HG02623 (cell line): ENCODE results near the gene MYH16.
"Not testable (repeated sequence)": the region's sequence is repeated elsewhere in the genome, so short reads cannot be mapped to it uniquely, and the experiment has no call there.

Experiments
- ATAC-seq: cut with Tn5 transposase; IDR thresholded peaks from one replicate; pipeline ENCODE4 v1.9.1; 2021; ENCODE audit warnings: moderate library complexity; ENCODE audit not compliant: unreplicated experiment

Gene MYH16

DNA sequence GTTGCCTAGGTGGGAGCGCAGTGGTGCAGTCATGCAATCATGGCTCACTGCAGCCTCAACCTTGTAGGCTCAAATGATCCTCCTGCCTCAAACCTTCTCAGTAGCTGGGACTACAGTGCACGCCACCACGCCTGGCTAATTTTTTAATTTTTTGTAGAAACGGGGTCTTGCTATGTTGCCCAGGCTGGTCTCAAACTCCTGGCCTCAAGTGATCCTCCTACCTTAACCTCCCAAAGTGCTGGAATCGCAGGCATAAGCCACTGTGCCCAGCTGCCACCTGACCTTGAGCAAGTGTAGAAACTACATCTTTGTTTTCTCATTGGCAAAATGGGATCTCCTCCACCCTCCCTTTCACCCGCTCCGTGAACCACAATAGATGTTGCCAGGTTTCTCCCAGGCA, 15.0 kb upstream of the MYH16 start:
- ATAC-seq, result no peak

DNA sequence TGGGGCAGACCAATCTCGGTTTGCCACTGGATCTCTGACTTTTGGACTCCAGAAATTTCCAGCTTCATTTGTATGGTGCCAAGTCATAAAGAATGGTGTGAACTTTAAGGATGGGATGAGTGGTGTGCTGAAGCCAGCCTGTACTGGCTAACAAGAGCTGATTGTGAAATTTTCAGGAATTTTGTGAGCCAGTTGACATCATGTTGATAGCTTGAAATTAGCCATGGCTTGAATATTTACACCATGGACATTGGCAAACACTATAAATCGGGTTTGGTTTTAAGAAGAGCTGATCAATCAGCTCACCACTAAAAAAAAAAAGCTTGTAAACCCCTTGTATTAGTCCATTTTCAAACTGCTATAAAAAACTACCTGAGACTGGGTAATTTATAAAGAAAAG, 14.1 kb upstream of the MYH16 start:
- ATAC-seq, result no peak

DNA sequence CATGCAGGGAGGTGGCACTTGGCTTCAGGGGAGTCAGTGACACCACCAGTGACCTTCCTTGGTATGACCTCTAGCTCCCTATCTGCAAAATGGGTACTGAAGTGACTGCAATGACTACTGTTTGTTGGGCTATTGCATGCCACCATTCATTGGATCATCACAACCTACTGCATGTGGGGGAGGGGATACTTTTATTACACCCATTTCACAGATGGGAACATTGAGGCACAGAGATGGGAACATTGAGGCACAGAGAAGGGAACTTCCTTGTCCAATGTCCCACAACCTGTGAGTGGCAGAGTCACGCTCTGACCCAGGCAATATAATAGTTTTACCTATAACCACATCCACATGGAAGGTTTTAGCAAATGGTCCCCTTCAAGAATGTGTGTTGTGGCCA, 12.2 kb upstream of the MYH16 start:
- no peak for ATAC-seq

DNA sequence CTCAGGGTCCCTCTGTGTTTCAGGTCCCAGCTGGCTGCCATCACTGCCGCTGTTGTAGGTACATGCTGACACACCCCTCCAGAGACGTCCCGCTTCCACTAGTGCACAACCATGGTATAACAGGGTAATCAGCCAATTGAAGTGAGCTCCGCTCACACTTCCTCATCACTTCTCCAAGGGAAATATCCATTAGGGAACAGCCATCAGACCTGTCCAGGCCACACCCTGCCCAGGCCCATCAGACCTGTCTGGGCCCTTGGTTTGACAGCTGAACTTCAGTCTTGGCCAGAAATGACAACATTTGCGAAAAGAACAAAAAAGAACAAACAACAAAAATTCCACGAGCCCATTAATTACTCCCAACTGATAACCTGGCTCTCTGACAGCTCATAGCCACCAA, 11.0 kb upstream of the MYH16 start:
- no peak for ATAC-seq

DNA sequence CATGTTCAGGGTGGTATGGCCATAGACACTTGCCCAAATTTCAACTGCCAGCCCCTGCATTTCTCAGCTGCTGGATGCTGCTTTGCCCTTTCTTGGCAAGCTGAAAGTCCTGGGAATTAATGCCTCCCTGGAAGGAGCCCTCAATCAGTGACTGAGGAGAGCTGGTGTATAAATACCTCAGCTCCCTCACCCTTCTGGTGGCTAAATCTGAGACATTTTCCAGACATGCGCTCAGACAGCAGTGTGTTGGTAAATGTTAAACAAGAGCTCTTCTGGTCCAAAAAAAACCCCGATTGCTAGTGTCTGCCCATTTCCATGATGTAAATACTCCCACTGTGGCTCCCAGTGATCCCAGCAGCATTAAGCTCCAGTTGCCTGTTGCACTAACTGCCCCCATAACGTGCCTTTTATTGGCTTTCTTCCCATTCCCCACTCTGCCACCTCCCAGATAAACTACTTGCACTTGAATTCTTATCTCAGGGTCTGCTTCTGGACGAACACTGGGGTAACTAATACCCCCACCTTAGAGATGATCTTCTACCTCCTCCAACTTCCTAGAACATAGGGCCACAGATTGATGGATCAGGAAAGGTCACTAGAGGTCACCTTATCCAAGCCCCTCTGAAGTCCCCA, 6.7 kb upstream of the MYH16 start:
- ATAC-seq, result no peak

DNA sequence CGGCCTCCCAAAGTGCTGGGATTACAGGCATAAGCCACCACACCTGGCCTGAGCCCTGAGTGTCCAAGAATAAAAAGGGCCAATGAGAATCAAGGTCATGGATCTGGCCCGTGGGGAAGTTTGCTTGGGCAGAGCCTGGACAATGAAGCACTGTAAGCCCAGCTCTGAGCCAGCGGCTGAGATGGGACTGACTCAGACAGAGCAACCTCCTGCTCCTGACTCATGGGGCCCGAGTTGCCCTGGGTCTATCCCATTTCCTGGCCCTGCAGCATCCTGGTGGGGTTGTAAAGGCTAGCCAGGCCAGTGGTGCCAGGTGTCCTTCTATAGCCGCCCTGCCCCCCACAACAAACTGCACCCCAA, 5.2 kb upstream of the MYH16 start:
- ATAC-seq, result no peak

DNA sequence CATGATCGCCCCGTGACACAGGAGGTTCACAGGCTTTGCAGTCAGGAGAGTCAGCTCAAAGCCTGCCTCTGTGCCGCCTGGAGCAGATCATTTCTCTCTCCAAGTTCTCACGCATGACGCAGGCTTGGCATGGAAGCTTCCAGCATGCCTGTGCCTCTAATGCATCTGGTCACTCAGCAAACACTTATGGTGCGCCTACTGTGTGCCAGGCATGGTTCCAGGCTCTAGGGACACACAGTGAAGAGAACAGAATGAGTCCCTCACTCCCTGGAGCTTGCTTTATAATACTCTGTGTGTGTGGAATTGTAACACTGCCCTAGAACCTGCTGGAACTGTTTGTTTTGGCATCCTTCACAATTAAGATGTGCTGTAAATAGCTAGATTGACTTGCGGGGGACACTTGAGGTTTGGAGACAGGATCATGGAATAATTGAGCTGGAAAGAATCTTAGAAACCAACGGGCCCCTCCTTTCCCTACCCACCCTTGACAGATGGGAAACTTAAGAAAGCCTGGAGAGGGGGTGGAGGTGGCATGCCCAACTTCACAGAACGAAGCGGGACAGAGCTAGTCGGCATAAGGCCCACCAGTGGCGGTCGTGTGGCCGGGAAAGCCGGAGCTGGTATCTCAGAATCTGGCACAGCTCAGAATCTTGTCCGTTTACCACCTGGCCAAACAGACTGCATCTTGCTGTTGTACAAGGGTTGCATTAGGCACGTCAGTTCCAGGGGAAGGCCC, 4.6 kb upstream of the MYH16 start:
- ATAC-seq, result no peak

DNA sequence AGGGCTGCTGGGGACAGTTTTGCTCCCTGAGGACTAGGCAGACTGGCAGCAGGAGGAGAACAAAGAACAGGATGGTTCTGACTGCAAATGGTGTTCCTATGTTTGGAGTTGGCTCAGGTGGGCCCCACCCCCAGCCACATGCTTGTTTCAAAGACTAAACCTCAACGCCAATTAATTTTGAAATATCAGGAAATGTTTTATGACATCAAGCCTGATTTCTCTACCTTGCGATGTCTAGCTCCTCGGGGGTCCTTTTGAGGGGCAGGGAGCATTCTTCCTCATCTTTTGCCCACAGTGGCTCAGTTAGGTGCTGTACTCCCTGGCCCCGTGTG, 4.1 kb upstream of the MYH16 start:
- ATAC-seq, result no peak

DNA sequence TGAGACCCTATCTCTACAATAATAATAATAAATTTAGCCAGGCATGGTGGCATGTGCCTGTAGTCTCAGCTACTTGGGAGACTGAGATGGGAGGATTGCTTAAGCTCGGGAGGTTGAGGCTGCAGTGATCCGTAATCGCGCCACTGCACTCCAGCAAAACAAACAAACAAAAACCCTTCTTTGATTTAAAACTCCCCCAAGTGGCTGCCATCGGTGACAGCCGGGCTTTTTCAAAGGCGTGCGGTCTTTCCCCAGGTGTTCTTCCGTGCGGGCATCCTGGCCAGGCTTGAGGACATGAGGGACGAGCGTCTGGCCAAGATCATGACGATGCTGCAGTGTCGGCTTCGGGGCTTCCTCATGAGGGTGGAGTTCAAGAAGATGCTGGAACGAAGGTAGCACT, 1.9 kb upstream of the MYH16 start:
- no peak for ATAC-seq

DNA sequence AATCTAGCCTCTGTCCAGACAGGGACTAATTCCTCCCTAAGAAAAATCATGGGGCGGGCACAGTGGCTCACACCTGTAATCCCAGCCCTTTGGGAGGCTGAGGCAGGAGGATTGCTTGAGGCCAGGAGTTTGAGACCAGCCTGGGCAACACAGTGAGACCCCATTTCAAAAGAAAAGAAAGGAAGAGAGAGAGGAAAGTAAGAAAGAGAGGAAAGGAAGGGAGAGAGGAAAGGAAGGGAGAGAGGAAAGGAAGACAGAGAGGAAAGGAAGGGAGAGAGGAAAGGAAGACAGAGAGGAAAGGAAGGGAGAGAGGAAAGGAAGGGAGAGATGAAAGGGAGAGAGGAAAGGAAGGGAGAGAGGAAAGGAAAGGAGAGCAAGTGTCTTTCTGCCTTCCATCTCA, 922 bp downstream of the MYH16 start:
- ATAC-seq, result not testable (repeated sequence)

DNA sequence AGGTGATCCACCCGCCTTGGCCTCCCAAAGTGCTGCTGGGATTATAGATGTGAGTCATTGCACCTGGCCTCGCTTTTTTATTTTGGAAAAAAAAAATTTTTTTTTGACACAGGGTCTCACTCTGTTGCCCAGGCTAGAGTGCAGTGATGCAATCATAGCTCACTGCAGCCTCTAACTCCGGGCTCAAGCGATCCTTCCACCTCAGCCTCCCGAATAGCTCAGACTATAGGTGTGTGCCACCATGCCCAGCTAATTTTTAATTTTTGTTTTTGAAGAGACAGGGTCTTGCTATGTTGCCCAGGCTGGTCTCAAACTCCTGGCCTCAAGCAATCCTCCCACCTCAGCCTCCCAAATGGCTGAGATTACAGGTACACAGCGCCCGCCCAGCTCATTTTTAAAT, 2.3 kb downstream of the MYH16 start:
- not testable (repeated sequence) for ATAC-seq

DNA sequence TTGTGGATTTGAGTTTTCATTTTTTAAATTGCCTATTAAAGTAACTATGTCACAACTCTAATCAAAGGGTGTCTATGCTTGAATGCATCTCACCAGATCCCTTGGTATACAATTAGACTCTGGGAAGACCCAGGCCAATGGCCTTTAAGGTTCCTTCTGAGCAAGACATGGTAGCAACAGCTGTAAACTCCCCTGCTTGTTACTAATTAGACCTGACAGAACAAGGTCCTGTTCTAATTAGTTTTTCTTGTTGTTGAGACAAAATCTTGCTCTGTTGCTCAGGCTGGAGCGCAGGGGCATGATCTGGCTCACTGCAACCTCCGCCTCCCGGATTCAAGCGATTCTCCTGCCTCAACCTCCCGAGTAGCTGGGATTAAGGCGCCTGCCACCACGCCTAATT, 2.9 kb downstream of the MYH16 start:
- ATAC-seq, result no peak

DNA sequence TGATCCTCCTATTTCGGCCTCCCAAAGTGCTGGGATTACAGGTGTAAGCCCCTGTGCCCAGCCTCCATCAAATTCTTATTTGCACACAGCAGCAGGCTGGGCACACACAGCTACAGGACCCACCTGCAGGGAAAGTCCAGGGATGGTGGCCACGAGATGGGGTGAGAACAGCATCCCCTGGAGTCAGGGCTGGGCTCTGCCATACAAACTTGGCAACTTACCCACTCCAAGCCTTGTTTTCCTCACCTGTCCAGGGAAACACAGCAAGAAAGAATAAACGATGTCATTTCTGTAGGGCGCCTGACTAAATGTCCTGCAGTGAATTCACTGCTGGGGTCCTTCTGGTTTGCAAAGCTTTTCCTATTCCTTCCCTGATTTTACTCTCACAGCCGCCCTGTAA, 5.5 kb downstream of the MYH16 start:
- ATAC-seq, result no peak

DNA sequence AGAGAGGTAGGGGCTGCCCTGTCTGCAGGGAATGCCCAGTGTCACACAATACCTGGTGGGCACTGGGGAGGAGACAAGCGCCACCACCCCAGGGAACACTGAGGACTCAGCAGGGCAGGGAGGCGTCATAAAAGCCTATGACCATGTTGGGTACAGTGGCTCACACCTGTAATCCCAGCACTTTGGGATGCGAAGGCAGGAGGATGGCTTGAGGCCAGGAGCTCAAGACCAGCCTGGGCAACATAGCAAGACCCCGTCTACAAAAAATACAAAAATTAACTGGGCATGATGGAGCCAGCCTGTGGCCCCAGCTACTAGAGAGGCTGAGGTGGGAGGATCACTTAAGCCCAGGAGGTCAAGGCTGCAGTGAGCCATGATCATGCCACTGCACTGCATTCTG, 11.5 kb downstream of the MYH16 start:
- not testable (repeated sequence) for ATAC-seq

DNA sequence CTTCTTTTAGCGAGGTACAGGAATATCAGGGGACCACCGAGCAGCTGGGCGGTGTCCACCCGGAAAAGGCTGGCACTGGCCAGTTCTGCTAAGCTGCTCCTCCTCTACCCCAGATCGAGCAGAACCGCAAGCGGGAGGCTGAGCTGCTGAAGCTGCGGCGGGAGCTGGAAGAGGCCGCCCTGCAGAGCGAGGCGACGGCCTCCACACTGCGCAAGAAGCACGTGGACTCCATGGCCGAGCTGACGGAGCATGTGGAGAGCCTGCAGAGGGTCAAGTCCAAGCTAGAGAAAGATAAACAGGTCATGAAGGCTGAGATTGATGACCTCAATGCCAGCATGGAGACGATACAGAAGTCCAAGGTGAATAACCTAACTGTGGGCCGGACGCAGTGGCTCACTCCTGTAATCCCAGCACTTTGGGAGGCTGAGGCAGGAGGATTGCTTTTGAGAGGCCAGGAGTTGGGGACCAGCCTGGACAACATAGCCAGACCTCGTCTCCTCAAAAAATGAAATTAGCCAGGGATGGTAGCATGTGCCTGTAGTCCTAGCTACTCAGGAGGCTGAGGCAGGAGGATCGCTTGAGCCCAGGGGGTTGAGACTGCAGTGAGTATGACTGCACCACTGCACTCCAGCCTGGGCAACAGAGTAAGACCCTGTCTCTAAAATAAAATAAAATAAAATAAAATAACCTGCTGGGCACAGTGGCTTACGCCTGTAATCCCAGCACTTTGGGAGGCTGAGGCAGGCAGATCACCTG, 15.3 kb downstream of the MYH16 start:
- ATAC-seq, result no peak

DNA sequence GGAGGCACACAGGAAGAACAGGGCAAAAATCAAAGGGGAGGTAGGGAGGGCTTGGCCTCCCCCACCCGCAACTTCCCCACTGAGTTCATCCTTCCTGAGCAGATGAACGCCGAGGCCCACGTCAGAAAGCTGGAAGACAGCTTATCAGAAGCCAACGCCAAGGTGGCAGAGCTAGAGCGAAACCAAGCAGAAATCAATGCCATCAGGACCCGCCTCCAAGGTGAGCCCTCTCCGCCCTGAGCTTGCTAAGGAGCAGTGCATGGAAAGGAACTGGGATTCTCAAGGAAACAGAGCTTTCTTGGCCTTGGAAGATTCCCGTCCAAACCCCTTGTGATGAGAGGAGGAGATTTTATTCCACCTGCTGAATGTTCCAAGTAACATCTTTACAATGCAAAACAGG, 16.5 kb downstream of the MYH16 start:
- ATAC-seq, result no peak

DNA sequence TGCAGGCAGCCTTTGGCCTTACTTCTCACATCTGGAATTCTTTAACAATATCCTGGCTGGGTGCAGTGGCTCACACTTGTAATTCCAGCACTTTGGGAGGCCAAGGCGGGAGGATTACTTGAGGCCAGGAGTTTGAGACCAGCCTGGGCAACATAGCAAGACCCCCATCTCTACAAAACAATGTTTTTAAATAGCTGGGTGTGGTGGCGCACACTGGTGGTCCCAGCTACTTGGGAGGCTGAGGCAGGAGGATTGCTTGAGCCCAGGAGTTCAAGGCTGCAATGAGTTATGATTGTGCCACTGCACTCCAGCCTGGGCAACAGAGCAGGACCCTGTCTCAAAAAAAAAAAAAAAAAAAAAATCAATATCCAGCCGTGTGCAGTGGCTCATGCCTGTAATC, 17.5 kb downstream of the MYH16 start:
- not testable (repeated sequence) for ATAC-seq

DNA sequence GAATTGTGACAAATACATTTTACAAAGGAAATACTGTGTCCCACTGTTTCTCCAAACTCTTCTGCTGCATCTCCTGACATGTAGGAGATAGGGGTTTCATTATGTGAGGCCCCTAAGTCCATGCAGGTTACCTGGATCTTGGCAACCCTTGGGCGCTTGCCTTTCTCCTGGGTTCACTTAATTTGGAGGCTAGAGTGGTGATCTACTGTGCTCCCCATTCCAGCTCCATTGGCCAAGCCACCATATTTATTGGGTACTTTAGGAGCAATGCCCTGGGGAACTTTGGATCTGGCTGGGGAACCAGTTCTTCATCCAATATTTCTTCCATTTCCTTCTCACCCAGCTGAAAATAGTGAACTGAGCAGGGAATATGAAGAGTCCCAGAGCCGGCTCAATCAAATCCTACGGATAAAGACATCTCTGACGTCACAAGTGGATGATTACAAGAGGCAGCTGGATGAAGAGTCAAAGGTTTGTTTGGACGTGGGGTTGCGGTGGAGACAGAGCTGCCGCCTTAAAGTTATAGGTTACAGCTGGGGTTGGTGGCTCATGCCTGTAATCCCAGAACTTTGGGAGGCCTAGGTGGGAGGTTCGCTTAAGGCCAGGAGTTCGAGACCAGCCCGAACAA, 18.5 kb downstream of the MYH16 start:
- ATAC-seq, result no peak

DNA sequence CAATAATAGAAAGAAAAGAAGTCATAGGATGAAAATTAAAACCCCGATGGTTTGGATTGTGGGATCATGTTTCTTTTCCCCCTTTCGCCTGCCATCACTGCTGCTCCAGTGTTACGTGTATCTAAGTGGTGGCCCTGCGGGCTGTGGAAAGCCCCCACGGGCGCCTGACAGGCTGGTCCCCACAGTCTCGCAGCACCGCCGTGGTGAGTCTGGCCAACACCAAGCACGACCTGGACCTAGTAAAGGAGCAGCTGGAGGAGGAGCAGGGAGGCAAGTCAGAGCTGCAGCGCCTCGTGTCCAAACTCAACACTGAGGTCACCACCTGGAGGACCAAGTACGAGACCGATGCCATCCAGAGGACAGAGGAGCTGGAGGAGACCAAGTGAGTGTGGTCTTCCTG, 19.5 kb downstream of the MYH16 start:
- ATAC-seq, result no peak

DNA sequence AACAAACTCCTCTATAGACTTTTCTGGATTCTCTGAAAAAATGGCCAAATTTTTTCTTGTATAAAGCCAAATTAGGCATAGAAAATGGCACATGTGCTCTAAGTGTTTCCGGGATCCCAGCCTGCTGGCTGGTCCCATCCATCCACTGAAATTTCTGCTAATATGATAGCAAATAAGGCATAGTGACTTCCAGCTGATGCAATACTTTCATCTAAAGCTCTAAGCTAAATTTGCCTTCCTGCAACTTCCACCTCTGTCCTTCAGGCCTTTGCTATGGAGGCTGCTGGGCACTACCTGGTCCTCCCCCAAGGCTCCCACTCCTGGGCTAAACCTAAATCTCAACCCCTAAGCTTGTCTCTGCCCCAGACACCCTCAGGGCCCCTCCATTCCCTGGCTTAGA, 20.5 kb downstream of the MYH16 start:
- ATAC-seq, result no peak

DNA sequence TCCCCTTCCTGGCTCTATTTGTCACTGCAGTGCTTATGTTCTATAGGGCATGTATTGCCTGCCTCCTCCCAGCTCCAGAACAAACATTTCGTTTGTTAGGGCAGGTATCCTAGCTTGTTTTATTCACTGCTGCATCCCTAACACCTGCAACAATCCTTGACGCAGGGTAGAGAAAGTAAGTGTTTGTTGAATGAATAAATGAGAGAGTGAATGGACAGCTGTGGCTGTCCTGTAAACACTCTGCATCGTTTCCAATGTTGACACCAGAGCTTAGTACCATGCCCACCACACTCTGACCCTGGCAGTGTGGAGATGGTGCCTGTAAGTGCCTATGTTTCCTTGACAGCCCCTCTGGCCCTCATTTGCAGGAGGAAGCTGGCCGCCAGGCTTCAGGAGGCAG, 21.0 kb downstream of the MYH16 start:
- ATAC-seq, result no peak

DNA sequence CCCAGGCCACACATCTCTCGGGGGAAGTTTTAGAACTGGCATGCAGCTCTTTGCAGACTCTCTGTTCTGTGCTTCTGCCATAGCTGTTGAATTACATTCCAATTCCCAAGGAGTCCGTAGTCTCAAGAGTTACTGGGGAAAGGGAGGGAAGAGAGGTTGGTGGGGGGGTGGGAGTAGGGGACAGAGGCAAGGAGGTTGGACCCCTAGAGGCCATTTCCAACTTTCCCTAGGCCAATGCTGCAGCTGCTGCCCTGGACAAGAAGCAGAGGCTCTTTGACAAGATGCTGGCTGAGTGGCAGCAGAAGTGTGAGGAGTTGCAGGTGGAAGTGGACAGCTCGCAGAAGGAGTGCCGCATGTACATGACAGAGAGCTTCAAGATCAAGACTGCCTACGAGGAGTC, 23.8 kb downstream of the MYH16 start:
- ATAC-seq, result no peak
